ENCODE results near the gene STS. TPM values are rescaled to one million over a fixed set of nuclear protein-coding genes. Genes with fewer than 3 reads are reported as not detected.
A peak's percentile ranks its signal among the peaks of the same experiment; 100 is the strongest.

STS gene
- total and polyA plus RNA-seq, 2 of the 4 experiments (the other 2 are of a cell fraction) = 2.6 to 3.4 TPM

DNA sequence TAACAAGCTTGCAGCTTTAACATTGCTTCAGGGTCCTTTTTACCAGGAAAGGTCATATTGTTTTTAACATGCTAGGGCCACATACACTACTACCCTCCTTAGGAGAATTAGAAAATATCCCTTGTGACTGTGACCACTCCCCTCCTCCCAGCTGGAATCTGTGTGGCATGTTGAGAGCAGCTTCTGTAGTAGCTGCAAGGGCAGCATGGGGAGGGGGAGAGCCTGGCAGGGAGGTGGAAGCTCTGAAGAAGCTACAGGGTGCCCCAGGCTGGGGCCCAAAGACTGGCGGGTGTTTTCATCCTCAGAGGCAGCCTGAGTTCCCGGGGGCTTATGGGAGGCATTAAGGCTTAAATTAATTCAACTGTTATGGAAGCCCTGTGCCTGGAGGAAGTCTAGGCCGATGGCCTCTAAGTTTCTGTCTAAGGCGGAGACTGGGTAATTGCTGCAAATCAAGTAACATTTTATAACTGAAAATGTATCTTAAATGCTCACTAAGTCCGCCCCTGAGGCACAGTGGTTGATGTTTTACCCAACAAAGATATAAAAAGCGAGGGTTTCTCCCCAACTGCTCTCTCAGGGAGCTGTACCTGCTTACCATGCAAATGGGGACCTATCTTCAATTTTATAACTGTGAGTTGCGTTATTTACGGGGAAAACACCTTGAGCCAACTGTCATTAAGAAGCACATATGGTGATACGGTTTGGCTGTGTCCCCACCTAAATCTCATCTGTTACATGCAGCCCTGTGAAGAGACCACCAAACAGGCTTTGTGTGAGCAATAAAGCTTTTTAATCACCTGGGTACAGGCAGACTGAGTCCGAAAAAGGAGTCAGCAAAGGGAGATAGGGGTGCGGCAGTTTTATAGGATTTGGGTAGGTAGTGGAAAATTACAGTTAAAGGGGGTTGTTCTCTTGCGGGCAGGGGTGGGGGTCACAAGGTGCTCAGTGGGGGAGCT is 37.4 kb upstream of the STS start:
- Histone ChIP-seq H3K27me3 (ENCODE audit: control insufficient read depth, insufficient read depth, low read length) (no peaks in the 10 kb centered on the region), H3K36me3 (ENCODE audit: control insufficient read depth, insufficient read depth, low read length) (0 out of 2 replicates have a peak, but pooled peaks cover 2% of the 10 kb centered on the region), H2BK120ac (ENCODE audit: low read depth, low read length) (no peak overlapping the region), H2BK5ac (ENCODE audit: low read depth, low read length, poor library complexity, severe bottlenecking) (no peak overlapping the region), H3K4ac (ENCODE audit: low read depth, low read length) (no peak overlapping the region), H4K5ac (ENCODE audit: low read depth, low read length) (no peak overlapping the region), H2BK20ac (ENCODE audit: low read depth, low read length) (no peak overlapping the region), H3K14ac (replicated peaks; ENCODE audit: low read depth, low read length) (no peak overlapping the region), H3K9me1 (ENCODE audit: insufficient read depth, low read length) (peaks cover 2% of the 10 kb centered on the region; the same call in 1 of the 2 replicates), H3K79me1 (ENCODE audit: low read depth in 1 of 2, low read length in 2 of 2) (peaks cover 21 to 25% of the 10 kb centered on the region in 2 experiments; a peak in 2 of 4 replicates), H3K23ac (ENCODE audit: low read depth, low read length) (no peak overlapping the region), H3K9me3 (ENCODE audit: control insufficient read depth, insufficient read depth, low read length) (no peaks in the 10 kb centered on the region), H3K9ac (ENCODE audit: low read depth, low read length) (no peak overlapping the region), H4K91ac (ENCODE audit: insufficient read depth, low read depth, low read length) (no peak overlapping the region), H3K4me3 (ENCODE audit: insufficient read depth, low read depth, low read length) (no peak overlapping the region), H3K4me2 (ENCODE audit: low read depth, low read length) (no peak overlapping the region), H2BK15ac (ENCODE audit: low read depth, low read length) (no peak overlapping the region), H2AK5ac (ENCODE audit: low read depth, low read length) (no peak overlapping the region), H3K27ac (ENCODE audit: insufficient read depth, low read length) (no peak overlapping the region), H2AK9ac (replicated peaks; ENCODE audit: low read depth, low read length, poor library complexity) (no peak overlapping the region), H2AFZ (replicated peaks; ENCODE audit: low read length, poor library complexity) (no peak overlapping the region), H4K20me1 (ENCODE audit: insufficient read depth, low read length) (no peaks in the 10 kb centered on the region), H4K8ac (ENCODE audit: low read depth in 2 of 2, low read length in 2 of 2) (0 out of 4 replicates have a peak overlapping the region, but pooled peaks of 1 of the 2 experiments have one; percentile 20), H3K18ac (ENCODE audit: low read depth, low read length) (no peak overlapping the region), H3K4me1 (ENCODE audit: control insufficient read depth, insufficient read depth, low read length) (peaks cover 5% of the 10 kb centered on the region; the same call in 1 of the 2 replicates), H3K56ac (ENCODE audit: extremely low read depth, insufficient read depth, low read length) (no peak overlapping the region)
- dilution Hi-C loops (cut with HindIII; ENCODE audit: low sequenced_read_pairs, unreplicated experiment) = no loop called here
- TF ChIP-seq BHLHE40 (IDR thresholded peaks at IDR 0.05; ENCODE audit: low read depth, low read length) (no peak), RAD21 (IDR thresholded peaks at IDR 0.05; ENCODE audit: low read length) (no peak), SMC3 (IDR thresholded peaks at IDR 0.05; ENCODE audit: low read depth, low read length) (no peak), MXI1 (IDR thresholded peaks at IDR 0.05; ENCODE audit: borderline replicate concordance, low read depth, low read length) (no peak), MAFK (IDR thresholded peaks at IDR 0.05; ENCODE audit: low read depth, low read length) (no peak), RCOR1 (IDR thresholded peaks at IDR 0.05; ENCODE audit: insufficient replicate concordance, low read length) (no peak), NFE2L2 (IDR thresholded peaks at IDR 0.05; ENCODE audit: low read depth, low read length) (no peak), POLR2A (IDR thresholded peaks at IDR 0.05; ENCODE audit: low read depth, low read length) (no peak)
- TF ChIP-seq, protein P1, sequence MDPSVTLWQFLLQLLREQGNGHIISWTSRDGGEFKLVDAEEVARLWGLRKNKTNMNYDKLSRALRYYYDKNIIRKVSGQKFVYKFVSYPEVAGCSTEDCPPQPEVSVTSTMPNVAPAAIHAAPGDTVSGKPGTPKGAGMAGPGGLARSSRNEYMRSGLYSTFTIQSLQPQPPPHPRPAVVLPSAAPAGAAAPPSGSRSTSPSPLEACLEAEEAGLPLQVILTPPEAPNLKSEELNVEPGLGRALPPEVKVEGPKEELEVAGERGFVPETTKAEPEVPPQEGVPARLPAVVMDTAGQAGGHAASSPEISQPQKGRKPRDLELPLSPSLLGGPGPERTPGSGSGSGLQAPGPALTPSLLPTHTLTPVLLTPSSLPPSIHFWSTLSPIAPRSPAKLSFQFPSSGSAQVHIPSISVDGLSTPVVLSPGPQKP (IDR thresholded peaks at IDR 0.05; ENCODE audit: borderline replicate concordance, low read depth, low read length) = no peak
- ATAC-seq (ENCODE audit: low read depth) (peak; percentile 52), DNase-seq (no peak)
- CTCF ChIA-PET = interaction anchor here (1.2 kb wide), 1 partner anchor 19 kb away, joined by 3 read pairs; no protein-coding TSS in a partner anchor
- in situ Hi-C loops (cut with MboI; ENCODE audit: low sequenced_read_pairs) = no loop called here
- POLR2A ChIA-PET (ENCODE audit: unreplicated experiment) = no interaction called here
- intact Hi-C loops (cut with micrococcal nuclease) = no loop called here
- WGBS, 2 experiments (ENCODE audit: extremely low coverage in 2 of 2, insufficient read length in 1 of 2) = 100% methylated on average over 1 of the region's 12 CpGs; no CpG with 5 or more reads in 1 of the 2 experiments
- BruUV-seq (replicated peaks) = no TSS peak

Measured in IMR-90 (cell line).